HepG2 (cell line): Measurements from ENCODE around the gene FLT3LG. TPM values are rescaled to one million over a fixed set of nuclear protein-coding genes. Genes with fewer than 3 reads are reported as not detected.

Source experiments
- IRF2 ChIP-seq: IDR thresholded peaks from 2 replicates; pipeline ENCODE4 v1.6.1; 2018; ENCODE audit warnings: missing genetic modification reagents, missing compliant biosample characterization
- MBD4 ChIP-seq: IDR thresholded peaks from 2 replicates; pipeline ENCODE4 v1.6.1; 2012; ENCODE audit warnings: low read length, inconsistent platforms, borderline replicate concordance
- YY1 ChIP-seq: IDR thresholded peaks from 2 replicates; pipeline ENCODE4 v1.6.1; 2011; ENCODE audit warnings: low read length, low read depth, moderate library complexity, mild to moderate bottlenecking; ENCODE audit not compliant: insufficient read depth, insufficient replicate concordance
- ZNF333 ChIP-seq: sonication (generic); formaldehyde crosslinking; IDR thresholded peaks from 2 replicates; pipeline ENCODE4 v1.4.0; 2020; ENCODE audit warnings: mild to moderate bottlenecking, missing genetic modification reagents, borderline replicate concordance
- ZNF44 ChIP-seq: sonication (generic); formaldehyde crosslinking; IDR thresholded peaks from 2 replicates; pipeline ENCODE4 v1.5.1; 2020; ENCODE audit warnings: mild to moderate bottlenecking, missing genetic modification reagents
- ZNF546 ChIP-seq: sonication (generic); formaldehyde crosslinking; conservative IDR thresholded peaks from 2 replicates; pipeline ENCODE4 v1.8.1; 2023; ENCODE audit warnings: mild to moderate bottlenecking, missing genetic modification reagents
- ZNF878 ChIP-seq: sonication (generic); formaldehyde crosslinking; IDR thresholded peaks from 2 replicates; pipeline ENCODE4 v1.8.1; 2023; ENCODE audit warnings: mild to moderate bottlenecking, missing genetic modification reagents, moderate library complexity
- polyA plus RNA-seq, 8 experiments: library from polyadenylated mRNA; depleted of rRNA in 3 of 8; stranded (reverse) in 7 of 8; unstranded in 1 of 8; fragments of >200 nt; fragmentation: Illumina TruSeq in 4 of 8; extraction: Trizol in 4 of 8; gene quantifications; 2 replicates each; pipeline versions ENCODE4 v1.2.1 to v1.2.3, GENCODE V29; 2011 to 2016; ENCODE audit warnings: low read depth in 4 of 8, missing spikeins in 1 of 8, mixed read lengths in 1 of 8; ENCODE audit not compliant: insufficient read depth in 1 of 8
- total RNA-seq, 5 experiments: library from RNA; depleted of rRNA; stranded (reverse); fragments of >200 nt; fragmentation: Illumina TruSeq; extraction: Trizol; gene quantifications; 2 replicates each; pipeline ENCODE4 v1.2.3, GENCODE V29; 2016; ENCODE audit warnings: low read depth in 1 of 5
- TF ChIP-seq, protein P1 (sequence below): sonication (generic); formaldehyde crosslinking; IDR thresholded peaks from 2 replicates; pipeline ENCODE4 v1.4.0; 2020; ENCODE audit warnings: missing genetic modification reagents
- TF ChIP-seq, protein P2 (sequence below): sonication (generic); formaldehyde crosslinking; conservative IDR thresholded peaks from 2 replicates; pipeline ENCODE4 v1.8.0; 2022; ENCODE audit warnings: missing genetic modification reagents
- TF ChIP-seq, protein P3 (sequence below): sonication (generic); formaldehyde crosslinking; IDR thresholded peaks from 2 replicates; pipeline ENCODE4 v1.5.1; 2020; ENCODE audit warnings: mild to moderate bottlenecking, missing genetic modification reagents
- TF ChIP-seq, protein P4 (sequence below): sonication (generic); formaldehyde crosslinking; IDR thresholded peaks from 2 replicates; pipeline ENCODE4 v1.5.1; 2020; ENCODE audit warnings: mild to moderate bottlenecking, missing genetic modification reagents, moderate library complexity
- TF ChIP-seq, protein P5 (sequence below): sonication (generic); formaldehyde crosslinking; IDR thresholded peaks from 2 replicates; pipeline ENCODE4 v1.5.0; 2020; ENCODE audit warnings: missing genetic modification reagents, mild to moderate bottlenecking, borderline replicate concordance
- TF ChIP-seq, protein P6 (sequence below): sonication (generic); formaldehyde crosslinking; IDR thresholded peaks from 2 replicates; pipeline ENCODE4 v1.8.0; 2022; ENCODE audit warnings: mild to moderate bottlenecking, missing genetic modification reagents, moderate library complexity

Gene FLT3LG
- total and polyA plus RNA-seq, 2 of the 13 experiments (the other 11 are each of a cell fraction or from before 2014, with no cell fraction given), result 1.5 to 2.6 TPM

DNA sequence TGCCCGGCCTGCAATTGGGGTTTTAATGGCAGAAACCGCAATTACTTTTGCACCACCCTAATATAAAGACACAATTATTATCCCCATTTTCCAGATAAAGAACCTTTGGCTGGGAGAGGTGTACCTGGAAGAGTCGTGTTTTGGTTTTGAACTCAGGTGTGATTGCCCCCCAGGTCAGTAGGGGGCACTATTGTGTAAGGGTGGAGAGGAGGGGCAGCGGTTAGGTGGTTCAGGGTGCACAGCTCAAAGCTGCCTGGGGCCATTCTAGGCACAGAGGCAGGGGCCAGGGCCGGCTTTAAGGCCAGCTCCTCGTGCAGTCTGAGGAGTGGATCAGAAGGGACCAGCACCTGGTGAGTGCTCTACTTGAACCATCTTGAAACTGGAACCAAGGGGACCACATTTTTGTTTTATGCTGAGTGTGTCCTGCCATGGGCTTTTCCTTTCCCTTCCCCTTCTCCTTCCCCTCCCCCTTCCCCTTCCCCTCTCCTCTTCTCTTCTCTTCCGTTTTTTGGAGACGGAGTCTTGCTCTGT lies 32.6 kb downstream of the FLT3LG start (continued):
- TF ChIP-seq, protein P1, sequence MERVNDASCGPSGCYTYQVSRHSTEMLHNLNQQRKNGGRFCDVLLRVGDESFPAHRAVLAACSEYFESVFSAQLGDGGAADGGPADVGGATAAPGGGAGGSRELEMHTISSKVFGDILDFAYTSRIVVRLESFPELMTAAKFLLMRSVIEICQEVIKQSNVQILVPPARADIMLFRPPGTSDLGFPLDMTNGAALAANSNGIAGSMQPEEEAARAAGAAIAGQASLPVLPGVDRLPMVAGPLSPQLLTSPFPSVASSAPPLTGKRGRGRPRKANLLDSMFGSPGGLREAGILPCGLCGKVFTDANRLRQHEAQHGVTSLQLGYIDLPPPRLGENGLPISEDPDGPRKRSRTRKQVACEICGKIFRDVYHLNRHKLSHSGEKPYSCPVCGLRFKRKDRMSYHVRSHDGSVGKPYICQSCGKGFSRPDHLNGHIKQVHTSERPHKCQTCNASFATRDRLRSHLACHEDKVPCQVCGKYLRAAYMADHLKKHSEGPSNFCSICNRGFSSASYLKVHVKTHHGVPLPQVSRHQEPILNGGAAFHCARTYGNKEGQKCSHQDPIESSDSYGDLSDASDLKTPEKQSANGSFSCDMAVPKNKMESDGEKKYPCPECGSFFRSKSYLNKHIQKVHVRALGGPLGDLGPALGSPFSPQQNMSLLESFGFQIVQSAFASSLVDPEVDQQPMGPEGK (CRISPR knock-in tag), result peak; percentile 34; the same call in 1 of the 2 replicates
- TF ChIP-seq MBD4 (no peak), ZNF44 (CRISPR knock-in tag) (no peak), ZNF878 (CRISPR knock-in tag) (no peak), ZNF333 (CRISPR knock-in tag) (no peak), ZNF546 (CRISPR knock-in tag) (no peak), YY1 (peak; percentile 89), IRF2 (CRISPR knock-in tag) (0 out of 2 replicates have a peak, but pooled peaks have one; percentile 50)
- TF ChIP-seq, protein P2, sequence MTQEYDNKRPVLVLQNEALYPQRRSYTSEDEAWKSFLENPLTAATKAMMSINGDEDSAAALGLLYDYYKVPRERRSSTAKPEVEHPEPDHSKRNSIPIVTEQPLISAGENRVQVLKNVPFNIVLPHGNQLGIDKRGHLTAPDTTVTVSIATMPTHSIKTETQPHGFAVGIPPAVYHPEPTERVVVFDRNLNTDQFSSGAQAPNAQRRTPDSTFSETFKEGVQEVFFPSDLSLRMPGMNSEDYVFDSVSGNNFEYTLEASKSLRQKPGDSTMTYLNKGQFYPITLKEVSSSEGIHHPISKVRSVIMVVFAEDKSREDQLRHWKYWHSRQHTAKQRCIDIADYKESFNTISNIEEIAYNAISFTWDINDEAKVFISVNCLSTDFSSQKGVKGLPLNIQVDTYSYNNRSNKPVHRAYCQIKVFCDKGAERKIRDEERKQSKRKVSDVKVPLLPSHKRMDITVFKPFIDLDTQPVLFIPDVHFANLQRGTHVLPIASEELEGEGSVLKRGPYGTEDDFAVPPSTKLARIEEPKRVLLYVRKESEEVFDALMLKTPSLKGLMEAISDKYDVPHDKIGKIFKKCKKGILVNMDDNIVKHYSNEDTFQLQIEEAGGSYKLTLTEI, result no peak
- TF ChIP-seq, protein P3, sequence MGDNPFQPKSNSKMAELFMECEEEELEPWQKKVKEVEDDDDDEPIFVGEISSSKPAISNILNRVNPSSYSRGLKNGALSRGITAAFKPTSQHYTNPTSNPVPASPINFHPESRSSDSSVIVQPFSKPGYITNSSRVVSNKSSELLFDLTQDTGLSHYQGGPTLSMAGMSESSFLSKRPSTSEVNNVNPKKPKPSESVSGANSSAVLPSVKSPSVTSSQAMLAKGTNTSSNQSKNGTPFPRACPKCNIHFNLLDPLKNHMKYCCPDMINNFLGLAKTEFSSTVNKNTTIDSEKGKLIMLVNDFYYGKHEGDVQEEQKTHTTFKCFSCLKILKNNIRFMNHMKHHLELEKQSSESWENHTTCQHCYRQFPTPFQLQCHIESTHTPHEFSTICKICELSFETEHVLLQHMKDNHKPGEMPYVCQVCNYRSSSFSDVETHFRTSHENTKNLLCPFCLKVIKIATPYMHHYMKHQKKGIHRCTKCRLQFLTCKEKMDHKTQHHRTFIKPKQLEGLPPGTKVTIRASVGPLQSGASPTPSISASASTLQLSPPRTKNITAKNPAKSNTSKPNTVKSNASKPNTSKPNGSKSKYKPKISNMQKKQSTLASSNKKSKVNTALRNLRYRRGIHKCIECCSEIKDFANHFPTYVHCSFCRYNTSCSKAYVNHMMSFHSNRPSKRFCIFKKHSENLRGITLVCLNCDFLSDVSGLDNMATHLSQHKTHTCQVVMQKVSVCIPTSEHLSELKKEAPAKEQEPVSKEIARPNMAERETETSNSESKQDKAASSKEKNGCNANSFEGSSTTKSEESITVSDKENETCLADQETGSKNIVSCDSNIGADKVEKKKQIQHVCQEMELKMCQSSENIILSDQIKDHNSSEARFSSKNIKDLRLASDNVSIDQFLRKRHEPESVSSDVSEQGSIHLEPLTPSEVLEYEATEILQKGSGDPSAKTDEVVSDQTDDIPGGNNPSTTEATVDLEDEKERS (CRISPR knock-in tag), result no peak
- TF ChIP-seq, protein P4, sequence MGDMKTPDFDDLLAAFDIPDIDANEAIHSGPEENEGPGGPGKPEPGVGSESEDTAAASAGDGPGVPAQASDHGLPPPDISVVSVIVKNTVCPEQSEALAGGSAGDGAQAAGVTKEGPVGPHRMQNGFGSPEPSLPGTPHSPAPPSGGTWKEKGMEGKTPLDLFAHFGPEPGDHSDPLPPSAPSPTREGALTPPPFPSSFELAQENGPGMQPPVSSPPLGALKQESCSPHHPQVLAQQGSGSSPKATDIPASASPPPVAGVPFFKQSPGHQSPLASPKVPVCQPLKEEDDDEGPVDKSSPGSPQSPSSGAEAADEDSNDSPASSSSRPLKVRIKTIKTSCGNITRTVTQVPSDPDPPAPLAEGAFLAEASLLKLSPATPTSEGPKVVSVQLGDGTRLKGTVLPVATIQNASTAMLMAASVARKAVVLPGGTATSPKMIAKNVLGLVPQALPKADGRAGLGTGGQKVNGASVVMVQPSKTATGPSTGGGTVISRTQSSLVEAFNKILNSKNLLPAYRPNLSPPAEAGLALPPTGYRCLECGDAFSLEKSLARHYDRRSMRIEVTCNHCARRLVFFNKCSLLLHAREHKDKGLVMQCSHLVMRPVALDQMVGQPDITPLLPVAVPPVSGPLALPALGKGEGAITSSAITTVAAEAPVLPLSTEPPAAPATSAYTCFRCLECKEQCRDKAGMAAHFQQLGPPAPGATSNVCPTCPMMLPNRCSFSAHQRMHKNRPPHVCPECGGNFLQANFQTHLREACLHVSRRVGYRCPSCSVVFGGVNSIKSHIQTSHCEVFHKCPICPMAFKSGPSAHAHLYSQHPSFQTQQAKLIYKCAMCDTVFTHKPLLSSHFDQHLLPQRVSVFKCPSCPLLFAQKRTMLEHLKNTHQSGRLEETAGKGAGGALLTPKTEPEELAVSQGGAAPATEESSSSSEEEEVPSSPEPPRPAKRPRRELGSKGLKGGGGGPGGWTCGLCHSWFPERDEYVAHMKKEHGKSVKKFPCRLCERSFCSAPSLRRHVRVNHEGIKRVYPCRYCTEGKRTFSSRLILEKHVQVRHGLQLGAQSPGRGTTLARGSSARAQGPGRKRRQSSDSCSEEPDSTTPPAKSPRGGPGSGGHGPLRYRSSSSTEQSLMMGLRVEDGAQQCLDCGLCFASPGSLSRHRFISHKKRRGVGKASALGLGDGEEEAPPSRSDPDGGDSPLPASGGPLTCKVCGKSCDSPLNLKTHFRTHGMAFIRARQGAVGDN (CRISPR knock-in tag), result peak; percentile 45; the same call in 1 of the 2 replicates
- TF ChIP-seq, protein P5, sequence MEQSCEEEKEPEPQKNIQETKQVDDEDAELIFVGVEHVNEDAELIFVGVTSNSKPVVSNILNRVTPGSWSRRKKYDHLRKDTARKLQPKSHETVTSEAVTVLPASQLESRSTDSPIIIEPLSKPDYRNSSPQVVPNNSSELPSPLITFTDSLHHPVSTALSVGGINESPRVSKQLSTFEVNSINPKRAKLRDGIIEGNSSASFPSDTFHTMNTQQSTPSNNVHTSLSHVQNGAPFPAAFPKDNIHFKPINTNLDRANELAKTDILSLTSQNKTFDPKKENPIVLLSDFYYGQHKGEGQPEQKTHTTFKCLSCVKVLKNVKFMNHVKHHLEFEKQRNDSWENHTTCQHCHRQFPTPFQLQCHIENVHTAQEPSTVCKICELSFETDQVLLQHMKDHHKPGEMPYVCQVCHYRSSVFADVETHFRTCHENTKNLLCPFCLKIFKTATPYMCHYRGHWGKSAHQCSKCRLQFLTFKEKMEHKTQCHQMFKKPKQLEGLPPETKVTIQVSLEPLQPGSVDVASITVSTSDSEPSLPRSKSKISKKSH, result no peak
- TF ChIP-seq, protein P6, sequence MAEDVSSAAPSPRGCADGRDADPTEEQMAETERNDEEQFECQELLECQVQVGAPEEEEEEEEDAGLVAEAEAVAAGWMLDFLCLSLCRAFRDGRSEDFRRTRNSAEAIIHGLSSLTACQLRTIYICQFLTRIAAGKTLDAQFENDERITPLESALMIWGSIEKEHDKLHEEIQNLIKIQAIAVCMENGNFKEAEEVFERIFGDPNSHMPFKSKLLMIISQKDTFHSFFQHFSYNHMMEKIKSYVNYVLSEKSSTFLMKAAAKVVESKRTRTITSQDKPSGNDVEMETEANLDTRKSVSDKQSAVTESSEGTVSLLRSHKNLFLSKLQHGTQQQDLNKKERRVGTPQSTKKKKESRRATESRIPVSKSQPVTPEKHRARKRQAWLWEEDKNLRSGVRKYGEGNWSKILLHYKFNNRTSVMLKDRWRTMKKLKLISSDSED, result no peak
